ENCODE results near the gene CD7.

CD7 gene

DNA sequence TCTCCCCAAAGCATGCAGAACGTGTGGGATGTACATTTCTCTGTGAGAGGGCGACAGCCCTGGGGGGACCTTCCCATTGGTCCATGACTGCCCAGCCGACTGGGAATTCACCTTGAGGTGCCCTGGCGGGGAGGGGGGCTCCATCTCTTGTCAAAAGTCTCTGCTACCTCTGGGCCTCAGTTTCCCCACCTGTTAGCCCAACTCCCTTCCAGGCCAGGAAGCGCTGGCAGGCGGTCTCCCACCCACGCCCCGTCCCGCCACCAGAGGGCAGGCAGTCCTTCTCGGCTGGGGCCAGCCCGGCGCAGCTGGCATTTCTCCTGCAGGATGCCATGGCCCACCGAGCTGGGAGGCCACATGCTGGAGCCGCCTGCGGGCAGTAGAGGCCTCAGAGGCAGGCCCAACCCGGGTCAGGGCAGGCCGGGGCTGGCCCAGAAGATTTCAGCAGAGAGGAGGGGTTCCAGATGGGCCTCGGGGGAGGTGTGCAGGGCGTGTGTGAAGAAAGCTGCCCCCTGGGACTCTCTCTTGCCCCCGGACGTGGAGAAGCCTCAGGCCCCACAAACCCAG lies 16.6 kb downstream of the CD7 start:
- no peaks in the 10 kb centered on the region for H3K79me2 ChIP-seq (ENCODE audit: control insufficient read depth, low read length)
- H3K9me3 ChIP-seq (ENCODE audit: control insufficient read depth, insufficient read depth, low read length): no peaks in the 10 kb centered on the region
- peaks cover 39% of the 10 kb centered on the region for H3K4me1 ChIP-seq (ENCODE audit: control insufficient read depth, low read length)
- no peaks in the 10 kb centered on the region for H4K20me1 ChIP-seq (ENCODE audit: control insufficient read depth, insufficient read depth, low read depth, low read length)
- H3K36me3 ChIP-seq (ENCODE audit: control insufficient read depth, low read length): no peaks in the 10 kb centered on the region
- peaks cover 18% of the 10 kb centered on the region for H3K27me3 ChIP-seq (ENCODE audit: control insufficient read depth, low read length)
- H3K4me2 ChIP-seq (ENCODE audit: low read length): no peak overlapping the region
- no peak overlapping the region for H3K27ac ChIP-seq (ENCODE audit: low read depth, low read length)
- peaks cover 14% of the 10 kb centered on the region; the same call in 1 of the 2 replicates for H3F3A ChIP-seq (ENCODE audit: control insufficient read depth, insufficient read depth)
- no peak overlapping the region for H3K4me3 ChIP-seq (ENCODE audit: low read length)
- TF ChIP-seq, protein P1, sequence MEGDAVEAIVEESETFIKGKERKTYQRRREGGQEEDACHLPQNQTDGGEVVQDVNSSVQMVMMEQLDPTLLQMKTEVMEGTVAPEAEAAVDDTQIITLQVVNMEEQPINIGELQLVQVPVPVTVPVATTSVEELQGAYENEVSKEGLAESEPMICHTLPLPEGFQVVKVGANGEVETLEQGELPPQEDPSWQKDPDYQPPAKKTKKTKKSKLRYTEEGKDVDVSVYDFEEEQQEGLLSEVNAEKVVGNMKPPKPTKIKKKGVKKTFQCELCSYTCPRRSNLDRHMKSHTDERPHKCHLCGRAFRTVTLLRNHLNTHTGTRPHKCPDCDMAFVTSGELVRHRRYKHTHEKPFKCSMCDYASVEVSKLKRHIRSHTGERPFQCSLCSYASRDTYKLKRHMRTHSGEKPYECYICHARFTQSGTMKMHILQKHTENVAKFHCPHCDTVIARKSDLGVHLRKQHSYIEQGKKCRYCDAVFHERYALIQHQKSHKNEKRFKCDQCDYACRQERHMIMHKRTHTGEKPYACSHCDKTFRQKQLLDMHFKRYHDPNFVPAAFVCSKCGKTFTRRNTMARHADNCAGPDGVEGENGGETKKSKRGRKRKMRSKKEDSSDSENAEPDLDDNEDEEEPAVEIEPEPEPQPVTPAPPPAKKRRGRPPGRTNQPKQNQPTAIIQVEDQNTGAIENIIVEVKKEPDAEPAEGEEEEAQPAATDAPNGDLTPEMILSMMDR (IDR thresholded peaks at IDR 0.05; ENCODE audit: low read depth, low read length, poor library complexity, severe bottlenecking): peak; percentile 79
- no peak for TF ChIP-seq EZH2phosphoT487 (IDR thresholded peaks at IDR 0.05; ENCODE audit: borderline replicate concordance, low read length)
- H3K9me2 ChIP-seq (replicated peaks; ENCODE audit: control insufficient read depth, low read length): no peaks in the 10 kb centered on the region

DNA sequence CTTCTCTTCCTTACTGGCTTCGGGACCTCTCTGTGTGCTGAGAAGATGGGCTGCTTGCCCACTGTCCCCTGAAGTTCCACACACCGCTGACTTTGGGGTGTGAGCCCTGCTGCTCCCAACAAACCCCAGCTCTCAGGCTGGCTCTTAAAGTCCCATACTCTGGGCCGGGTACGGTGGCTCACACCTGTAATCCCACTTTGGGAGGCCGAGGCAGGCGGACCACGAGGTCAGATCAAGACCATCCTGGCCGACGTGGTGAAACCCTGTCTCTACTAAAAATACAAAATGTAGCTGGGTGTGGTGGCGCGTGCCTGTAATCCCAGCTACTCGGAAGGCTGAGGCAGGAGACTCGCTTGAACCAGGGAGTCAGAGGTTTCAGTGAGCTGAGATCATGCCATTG lies 17.2 kb downstream of the CD7 start:
- H3K79me2 ChIP-seq (ENCODE audit: control insufficient read depth, low read length): no peaks in the 10 kb centered on the region
- no peak overlapping the region for H3K4me3 ChIP-seq (ENCODE audit: low read length)
- no peak for TF ChIP-seq EZH2phosphoT487 (IDR thresholded peaks at IDR 0.05; ENCODE audit: borderline replicate concordance, low read length)
- TF ChIP-seq, protein P1 (IDR thresholded peaks at IDR 0.05; ENCODE audit: low read depth, low read length, poor library complexity, severe bottlenecking): no peak
- H3F3A ChIP-seq (ENCODE audit: control insufficient read depth, insufficient read depth): peaks cover 14% of the 10 kb centered on the region; the same call in 1 of the 2 replicates
- no peak overlapping the region for H3K4me2 ChIP-seq (ENCODE audit: low read length)
- H3K4me1 ChIP-seq (ENCODE audit: control insufficient read depth, low read length): peaks cover 39% of the 10 kb centered on the region
- H4K20me1 ChIP-seq (ENCODE audit: control insufficient read depth, insufficient read depth, low read depth, low read length): no peaks in the 10 kb centered on the region
- peaks cover 18% of the 10 kb centered on the region for H3K27me3 ChIP-seq (ENCODE audit: control insufficient read depth, low read length)
- H3K9me3 ChIP-seq (ENCODE audit: control insufficient read depth, insufficient read depth, low read length): no peaks in the 10 kb centered on the region
- no peaks in the 10 kb centered on the region for H3K36me3 ChIP-seq (ENCODE audit: control insufficient read depth, low read length)
- H3K9me2 ChIP-seq (replicated peaks; ENCODE audit: control insufficient read depth, low read length): no peaks in the 10 kb centered on the region
- no peak overlapping the region for H3K27ac ChIP-seq (ENCODE audit: low read depth, low read length)

DNA sequence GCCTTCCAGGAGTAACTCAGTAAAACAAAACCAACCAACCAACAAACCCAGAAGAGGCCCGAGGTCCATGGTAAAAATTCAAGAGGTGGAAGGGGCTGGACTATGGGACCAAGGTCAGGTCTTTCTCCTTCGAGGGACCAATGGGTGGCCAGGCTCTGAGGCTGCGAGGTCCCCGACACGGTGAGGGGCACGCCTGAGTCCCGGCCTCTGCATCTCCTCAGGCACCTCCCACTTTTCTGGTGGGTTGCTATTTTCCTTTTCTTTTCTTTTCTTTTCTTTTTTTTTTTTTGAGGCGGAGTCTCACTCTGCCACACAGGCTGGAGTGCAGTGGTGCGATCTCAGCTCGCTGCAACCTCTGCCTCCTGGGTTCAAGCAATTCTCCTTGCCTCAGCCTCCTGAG lies 18.0 kb downstream of the CD7 start:
- Histone ChIP-seq H3K27me3 (ENCODE audit: control insufficient read depth, low read length) (peaks cover 18% of the 10 kb centered on the region), H3K4me3 (ENCODE audit: low read length) (no peak overlapping the region), H3K4me1 (ENCODE audit: control insufficient read depth, low read length) (peaks cover 39% of the 10 kb centered on the region), H3K9me2 (replicated peaks; ENCODE audit: control insufficient read depth, low read length) (no peaks in the 10 kb centered on the region), H3K36me3 (ENCODE audit: control insufficient read depth, low read length) (no peaks in the 10 kb centered on the region), H3K4me2 (ENCODE audit: low read length) (no peak overlapping the region), H3K27ac (ENCODE audit: low read depth, low read length) (no peak overlapping the region), H3F3A (ENCODE audit: control insufficient read depth, insufficient read depth) (peaks cover 14% of the 10 kb centered on the region; the same call in 1 of the 2 replicates), H3K9me3 (ENCODE audit: control insufficient read depth, insufficient read depth, low read length) (no peaks in the 10 kb centered on the region), H4K20me1 (ENCODE audit: control insufficient read depth, insufficient read depth, low read depth, low read length) (no peaks in the 10 kb centered on the region), H3K79me2 (ENCODE audit: control insufficient read depth, low read length) (no peaks in the 10 kb centered on the region)
- TF ChIP-seq, protein P1 (IDR thresholded peaks at IDR 0.05; ENCODE audit: low read depth, low read length, poor library complexity, severe bottlenecking): no peak
- TF ChIP-seq EZH2phosphoT487 (IDR thresholded peaks at IDR 0.05; ENCODE audit: borderline replicate concordance, low read length): no peak

Measured in DOHH2 (cell line).